Glomerular endothelial cell (primary cell): ENCODE results near the gene FRMPD3. TPM values are rescaled to one million over a fixed set of nuclear protein-coding genes. Genes with fewer than 3 reads are reported as not detected.

Experiments
- DNase-seq: peaks from one replicate; pipeline ENCODE4 v3.0.0-alpha.2; 2011; ENCODE audit warnings: low read depth, low spot score; ENCODE audit errors: extremely low read depth
- total RNA-seq: library from RNA; depleted of rRNA; stranded (reverse); fragments of >200 nt; gene quantifications from 2 replicates; pipeline ENCODE4 v1.2.3, GENCODE V29; 2015

FRMPD3 gene
- total RNA-seq, 1 donor from 2014 or later, result not detected

DNA sequence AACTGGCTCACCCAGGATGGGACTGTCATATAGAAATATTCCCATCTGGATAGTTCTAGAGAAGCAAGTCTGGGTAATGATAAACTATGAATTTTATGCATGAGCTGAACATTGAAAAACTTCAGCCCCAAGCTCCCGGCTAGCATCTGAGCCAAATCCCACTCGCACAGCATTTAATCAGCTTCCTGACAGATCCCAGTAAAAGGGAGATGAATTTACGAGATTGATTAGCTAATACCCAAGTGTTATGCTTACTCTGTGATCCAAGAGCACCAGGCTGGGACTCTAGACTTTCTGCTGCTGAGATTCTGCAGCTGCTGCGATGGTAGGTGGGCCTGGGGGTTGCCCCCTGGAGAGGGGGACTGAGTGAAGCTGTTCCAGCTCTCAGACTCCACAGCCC is 28.0 kb downstream of the FRMPD3 start:
- DNase-seq, result no peak

DNA sequence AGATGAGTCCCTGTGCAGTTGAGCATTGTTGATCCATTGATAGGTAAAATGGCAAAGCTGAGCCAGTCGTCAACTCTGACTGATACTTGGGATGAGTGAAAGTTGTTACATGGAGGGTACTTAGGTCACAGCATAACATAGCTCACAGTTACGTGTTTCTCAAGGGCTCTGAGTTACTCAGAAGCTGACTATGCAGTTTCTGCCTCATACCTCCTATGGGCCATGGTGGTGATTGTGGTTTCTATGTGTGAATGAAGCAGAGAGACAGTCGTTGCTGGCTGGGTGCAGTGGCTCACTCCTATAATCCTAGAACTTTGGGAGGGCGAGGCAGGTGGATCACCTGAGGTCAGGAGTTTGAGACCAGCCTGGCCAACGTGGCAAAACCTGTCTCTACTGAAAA is 30.8 kb downstream of the FRMPD3 start:
- DNase-seq, result no peak

DNA sequence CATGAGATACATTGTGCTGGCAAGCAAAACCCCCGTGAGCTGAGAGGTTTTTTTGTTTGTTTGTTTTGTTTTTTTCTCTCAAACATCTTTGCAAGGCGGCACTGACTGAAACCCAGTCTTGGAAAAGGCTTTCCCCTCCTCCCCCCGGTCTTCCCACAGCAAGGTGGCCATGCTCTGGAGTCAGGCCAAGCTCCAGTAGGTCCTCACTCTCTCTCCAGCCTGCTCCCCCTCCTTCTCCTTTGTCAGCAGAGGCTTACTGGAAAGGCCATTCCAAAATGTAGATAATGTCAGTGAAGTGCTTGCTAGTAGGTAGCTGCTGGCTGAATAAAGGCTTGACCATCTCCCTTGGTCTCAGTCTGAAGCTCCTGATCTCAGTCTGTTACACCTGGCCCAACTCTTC is 32.6 kb downstream of the FRMPD3 start:
- DNase-seq, result no peak

DNA sequence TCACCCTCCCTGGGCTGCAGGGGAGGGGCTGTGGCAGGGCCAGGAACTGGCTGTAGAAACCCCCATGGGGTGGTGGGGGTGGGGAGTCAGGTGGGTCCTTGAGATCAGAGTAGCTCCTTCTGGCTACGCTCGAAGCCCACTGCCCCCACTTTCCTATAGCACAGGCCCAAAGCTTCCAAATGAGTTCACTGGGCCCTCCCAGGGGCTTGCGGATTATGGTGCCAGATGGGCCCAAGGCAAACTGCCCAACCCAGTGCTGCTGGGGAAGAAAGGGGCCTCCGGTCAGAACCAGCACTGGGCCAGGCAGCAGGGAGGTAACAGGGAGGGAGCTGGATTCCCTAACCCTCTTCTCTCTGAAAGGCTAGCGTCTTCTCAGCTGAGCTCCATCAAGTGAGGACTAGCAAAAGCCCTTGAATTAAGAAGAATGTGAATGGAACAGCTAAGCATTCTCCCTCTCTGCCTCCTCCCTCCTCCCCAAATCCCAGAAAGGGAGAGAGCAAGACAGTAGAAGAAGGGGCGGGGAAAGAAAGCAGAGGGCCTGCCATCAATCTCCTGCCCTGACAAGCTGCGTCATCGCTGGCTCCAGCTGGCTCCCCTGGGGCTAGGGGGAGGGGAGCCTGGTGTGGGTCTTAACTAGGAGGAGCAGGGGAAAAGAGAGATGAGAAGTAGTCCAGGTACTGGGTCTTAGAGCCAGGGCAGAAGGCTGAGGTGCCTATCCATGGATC is 34.7 kb downstream of the FRMPD3 start:
- no peak for DNase-seq

DNA sequence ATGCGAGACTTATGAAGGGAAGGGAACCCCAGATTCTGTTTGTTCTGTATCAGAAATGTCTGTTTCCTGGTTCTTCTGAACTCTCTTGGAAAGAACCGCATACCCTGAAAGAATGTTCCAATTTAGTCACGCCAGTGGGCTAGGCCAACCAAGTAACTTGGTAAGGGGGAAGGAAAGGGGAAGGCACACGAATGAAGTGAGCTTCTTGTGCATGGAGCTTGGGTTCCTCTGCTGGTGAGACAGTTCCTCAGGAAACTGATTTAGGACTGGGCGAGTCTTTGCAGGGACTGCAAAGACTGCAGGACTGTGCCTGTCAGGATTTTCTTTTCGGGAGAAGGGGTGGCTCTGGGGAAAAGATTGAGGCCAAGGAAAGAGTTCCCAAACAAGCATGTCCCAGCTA is 35.6 kb downstream of the FRMPD3 start:
- DNase-seq, result no peak

DNA sequence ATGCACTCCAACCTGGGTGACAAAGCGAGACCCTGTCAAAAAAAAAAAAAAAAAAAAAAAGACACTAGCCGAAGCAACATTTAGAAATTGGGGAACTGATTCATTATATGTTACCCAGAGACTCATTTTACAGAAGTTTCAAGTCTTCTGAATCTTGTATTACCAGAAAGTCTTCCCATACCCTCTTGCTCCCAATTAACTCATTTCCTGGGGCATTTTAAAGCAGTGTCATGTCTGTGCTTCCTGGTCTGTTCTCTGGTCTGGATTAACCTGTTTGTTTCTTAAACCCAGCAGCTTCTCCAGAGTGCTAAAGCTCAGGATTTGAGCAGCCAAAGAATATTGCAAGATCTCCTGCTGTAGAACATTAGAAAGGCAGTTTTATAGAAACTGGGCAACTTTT is 43.7 kb downstream of the FRMPD3 start:
- DNase-seq, result no peak

DNA sequence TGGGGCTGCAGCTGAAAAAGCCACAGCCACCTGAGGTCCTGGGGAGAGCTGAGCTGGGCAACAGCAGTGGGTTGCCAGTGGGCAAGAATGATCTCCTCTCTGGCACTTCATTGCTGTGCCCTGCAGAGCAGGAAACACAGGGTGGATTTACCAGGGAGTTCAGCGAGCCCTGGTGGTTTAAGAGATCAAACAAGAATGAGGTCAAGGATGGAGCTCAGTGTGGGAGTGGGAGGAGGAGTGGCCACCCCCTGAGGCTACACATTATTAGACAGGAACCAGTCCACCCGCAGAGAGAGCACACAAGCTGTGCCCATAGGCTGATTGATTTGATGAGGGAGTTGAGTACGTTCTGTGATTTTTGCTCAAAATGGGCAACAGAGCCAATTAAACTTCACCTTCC is 47.3 kb downstream of the FRMPD3 start:
- DNase-seq, result no peak

Other genes starting within 250 kb of the FRMPD3 start
- 3.4 TPM in 1 of 2 replicates, not detected in the other for gene NUP62CL, start 243.2 kb upstream of the FRMPD3 start, total RNA-seq
- gene DNAAF6, start 243.0 kb upstream of the FRMPD3 start, total RNA-seq, result not detected in 2 replicates
- 27.9 and 29.0 TPM in 2 replicates for gene PRPS1, start 178.9 kb downstream of the FRMPD3 start, total RNA-seq